Activated naive CD4-positive, alpha-beta T cell treated with anti-CD3 and anti-CD28 coated beads for 36 hours (primary cell): ENCODE measurements around the gene GLIS1. TPM values are rescaled to one million over a fixed set of nuclear protein-coding genes. Genes with fewer than 3 reads are reported as not detected.

Experiments used
- CTCF ChIA-PET: fragments of 350-600 bp; sonication (Branson Sonifier 250); formaldehyde crosslinking; loops from one replicate; lab custom pipeline; 2021; ENCODE audit warnings: antibody characterized with exemption; lab: Charles Lee
- DNase-seq: peaks from one replicate; pipeline ENCODE4 v3.0.0-alpha.2; 2020
- H3K27ac Mint-ChIP-seq: one replicate; pipeline ENCODE4 v1.8.0; 2021; ENCODE audit warnings: mild to moderate bottlenecking, mixed read lengths
- H3K27me3 Mint-ChIP-seq: one replicate; pipeline ENCODE4 v1.8.0; 2021; ENCODE audit warnings: low read depth, mixed read lengths
- H3K36me3 Mint-ChIP-seq: one replicate; pipeline ENCODE4 v1.8.0; 2021; ENCODE audit warnings: low read depth, mixed read lengths
- H3K4me1 Mint-ChIP-seq: one replicate; pipeline ENCODE4 v1.8.0; 2021; ENCODE audit warnings: low read depth, mixed read lengths
- H3K4me3 Mint-ChIP-seq: one replicate; pipeline ENCODE4 v1.8.0; 2021; ENCODE audit warnings: mild to moderate bottlenecking, moderate library complexity, mixed read lengths
- H3K9me3 Mint-ChIP-seq: one replicate; pipeline ENCODE4 v1.8.0; 2021; ENCODE audit warnings: mixed read lengths
- intact Hi-C: fragments of 100-400 bp; cut with micrococcal nuclease; formaldehyde crosslinking; loops from one replicate; pipeline ENCODE4 v1.15.1; 2023
- total RNA-seq, 2 experiments: library from RNA; stranded (reverse); gene quantifications; one replicate each; pipeline ENCODE4 v1.2.3, GENCODE V29; 2021

Gene GLIS1
- total RNA-seq, 2 experiments from 2014 or later: not detected

DNA sequence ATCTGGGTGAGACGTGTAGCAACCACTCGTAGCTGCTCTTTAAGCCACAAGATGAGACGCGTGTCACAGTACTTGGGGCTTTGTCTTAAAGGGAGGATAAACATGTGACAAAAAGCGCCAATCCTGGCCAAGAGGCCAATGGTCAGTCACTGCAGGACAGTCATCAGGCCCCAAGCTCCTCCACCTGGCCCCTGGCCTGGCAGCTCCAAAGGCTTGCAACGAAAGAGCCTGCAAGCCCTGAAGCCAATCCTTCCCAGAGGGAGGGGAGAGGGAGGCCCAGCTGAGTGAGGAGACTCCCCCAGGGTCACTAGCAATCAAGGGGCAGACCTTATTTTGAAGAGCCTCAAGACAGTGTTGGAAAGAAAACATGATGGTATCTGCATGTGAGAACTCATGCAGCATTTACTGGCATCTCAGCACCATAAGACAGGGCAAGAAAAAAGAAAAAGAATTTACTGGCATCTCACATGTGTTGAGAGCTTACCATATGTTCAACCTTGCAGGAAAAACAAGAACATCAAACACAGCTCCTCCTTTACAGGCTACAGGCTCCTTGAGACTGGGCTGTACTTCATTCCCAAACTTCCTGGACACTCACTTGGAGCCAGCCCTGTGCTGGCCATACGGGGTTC lies 11.4 kb downstream of the GLIS1 start:
- Mint-ChIP-seq H3K27me3 (no peaks in the 10 kb centered on the region), H3K9me3 (no peaks in the 10 kb centered on the region)

DNA sequence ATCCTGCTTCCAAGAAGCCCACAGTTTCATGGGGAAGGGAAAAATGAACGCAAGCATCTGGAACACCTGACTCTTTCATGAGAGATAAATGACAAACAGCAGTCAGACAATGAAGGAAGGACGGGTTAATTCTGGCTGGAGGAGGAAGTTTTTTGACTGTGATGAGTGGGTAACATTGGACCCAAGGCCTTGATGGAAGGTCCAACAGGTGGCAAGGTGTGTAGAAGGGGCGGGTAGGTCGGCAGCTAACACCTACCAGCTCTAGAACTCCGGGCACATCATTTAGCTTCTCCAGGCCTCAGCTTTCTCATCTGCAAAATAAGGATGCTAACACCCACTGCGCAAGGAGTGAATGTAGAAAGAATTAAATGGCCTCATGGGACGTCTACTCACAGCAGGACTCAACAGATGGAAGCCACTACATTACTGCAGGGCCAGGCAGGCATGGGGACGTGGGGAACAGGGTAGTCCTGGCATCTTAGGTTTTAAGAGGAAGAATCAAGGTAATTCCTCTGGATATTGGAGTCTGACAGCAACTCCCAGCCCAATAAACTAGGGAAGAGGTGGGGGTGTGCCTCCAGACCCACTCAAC lies 12.9 kb downstream of the GLIS1 start:
- Mint-ChIP-seq H3K36me3 (no peaks in the 10 kb centered on the region), H3K4me3 (no peak overlapping the region)
- CTCF ChIA-PET: interaction anchor here (1.8 kb wide), 1 partner anchor 240 kb away, joined by 5 read pairs; no protein-coding TSS in a partner anchor

More for the DNA sequence above, 11.4 kb downstream of the GLIS1 start:
- CTCF ChIA-PET: no interaction called here
- H3K4me3 Mint-ChIP-seq: no peak overlapping the region
- no peaks in the 10 kb centered on the region for H3K36me3 Mint-ChIP-seq
- no peak overlapping the region for H3K27ac Mint-ChIP-seq
- DNase-seq: no peak
- intact Hi-C loops: no loop called here
- no peaks in the 10 kb centered on the region for H3K4me1 Mint-ChIP-seq

DNA sequence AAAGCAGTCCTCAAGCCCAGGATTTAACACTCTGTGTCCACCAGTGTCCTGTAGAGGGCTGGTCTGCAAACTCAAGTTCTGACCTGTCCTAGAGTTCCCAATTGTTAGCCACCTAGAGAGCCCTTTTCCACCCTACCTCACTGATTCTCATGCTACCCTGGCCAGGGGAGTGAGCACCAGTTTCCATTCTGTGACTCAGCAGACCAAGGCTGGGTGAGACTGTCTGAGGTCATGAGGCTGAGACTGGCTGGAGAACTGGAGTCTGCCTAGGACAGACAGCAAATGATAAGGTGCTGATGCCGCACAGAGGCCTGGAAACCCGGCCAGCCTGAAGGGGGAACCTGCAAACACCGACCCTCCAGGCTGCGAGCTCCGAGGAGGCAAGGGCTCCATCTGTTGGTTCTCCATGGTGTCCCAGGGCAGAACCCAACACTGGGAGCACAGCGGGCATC lies 13.7 kb downstream of the GLIS1 start:
- Mint-ChIP-seq H3K36me3 (no peaks in the 10 kb centered on the region), H3K4me1 (no peaks in the 10 kb centered on the region), H3K4me3 (no peak overlapping the region), H3K27me3 (peaks cover 2% of the 10 kb centered on the region), H3K9me3 (no peaks in the 10 kb centered on the region), H3K27ac (no peak overlapping the region)
- CTCF ChIA-PET: interaction anchor here (1.1 to 1.8 kb wide), 2 partner anchors 29 to 239 kb away, joined by 4 to 5 read pairs; no protein-coding TSS in a partner anchor
- DNase-seq: no peak
- intact Hi-C loops: no loop called here

More for the DNA sequence above, 12.9 kb downstream of the GLIS1 start:
- Mint-ChIP-seq H3K4me1 (no peaks in the 10 kb centered on the region), H3K27ac (no peak overlapping the region), H3K27me3 (no peaks in the 10 kb centered on the region), H3K9me3 (no peaks in the 10 kb centered on the region)
- intact Hi-C loops: no loop called here
- DNase-seq: no peak

DNA sequence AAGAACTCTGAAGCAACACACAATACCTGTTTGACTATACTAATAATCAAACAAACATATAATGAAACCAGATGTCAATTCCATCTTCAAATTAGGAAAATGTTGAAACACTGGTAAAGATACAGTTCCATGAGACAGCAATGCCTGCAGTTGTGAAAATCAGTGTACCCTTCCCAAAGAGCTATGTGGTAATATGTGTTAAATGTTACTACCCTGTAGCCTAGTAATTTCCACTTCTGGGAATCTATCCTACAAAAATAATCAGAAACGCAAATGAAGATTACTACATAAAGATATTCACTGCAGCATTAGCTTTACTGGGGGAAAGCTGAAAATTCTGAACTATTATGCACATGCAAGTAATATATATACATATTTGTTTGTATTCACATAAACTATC lies 16.9 kb downstream of the GLIS1 start:
- Mint-ChIP-seq H3K4me1 (no peaks in the 10 kb centered on the region), H3K36me3 (no peaks in the 10 kb centered on the region), H3K27ac (no peak overlapping the region), H3K27me3 (peaks cover 3% of the 10 kb centered on the region), H3K9me3 (no peaks in the 10 kb centered on the region), H3K4me3 (no peak overlapping the region)
- CTCF ChIA-PET: no interaction called here
- DNase-seq: no peak
- intact Hi-C loops: no loop called here

DNA sequence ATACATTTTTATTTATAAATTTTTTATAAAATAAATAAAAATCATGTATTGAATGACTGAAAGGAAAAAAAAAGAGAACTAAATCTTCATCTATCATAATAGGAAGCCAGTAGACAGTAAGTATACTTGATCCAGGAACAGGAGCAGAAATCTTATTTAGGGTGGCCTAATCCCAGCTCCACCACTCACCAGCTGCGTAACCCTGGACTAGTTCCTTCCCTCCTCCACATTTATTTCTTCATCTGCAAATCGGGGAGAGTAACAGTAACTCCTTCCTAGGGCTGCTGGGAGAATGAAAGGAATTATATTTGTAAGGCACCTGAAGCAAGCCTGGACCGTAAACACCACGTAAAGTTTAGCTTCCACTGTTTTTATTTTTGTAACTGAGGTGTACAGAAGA lies 17.9 kb downstream of the GLIS1 start:
- intact Hi-C loops: no loop called here
- Mint-ChIP-seq H3K4me3 (no peak overlapping the region), H3K9me3 (no peaks in the 10 kb centered on the region), H3K4me1 (no peaks in the 10 kb centered on the region), H3K27me3 (peaks cover 3% of the 10 kb centered on the region), H3K27ac (no peak overlapping the region), H3K36me3 (no peaks in the 10 kb centered on the region)
- CTCF ChIA-PET: no interaction called here
- no peak for DNase-seq

DNA sequence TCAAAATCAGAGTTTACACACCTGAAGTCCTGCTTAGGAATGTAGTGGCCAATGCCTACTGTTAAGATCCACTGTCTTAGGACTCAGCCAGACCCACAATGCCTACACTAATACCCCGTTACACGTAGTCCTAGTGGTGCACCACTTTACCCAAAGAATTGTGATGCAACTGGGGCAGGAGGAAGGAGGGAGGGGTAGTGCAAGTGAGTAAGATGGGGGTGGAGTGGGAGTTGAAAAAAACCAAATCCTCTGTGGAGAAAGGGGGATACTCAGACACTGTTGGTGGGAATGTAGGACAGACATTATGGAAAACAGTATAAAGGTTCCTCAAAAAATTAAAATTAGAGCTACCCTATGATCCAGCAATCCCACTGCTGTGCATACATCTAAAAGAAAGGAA lies 19.5 kb downstream of the GLIS1 start:
- Mint-ChIP-seq H3K36me3 (no peaks in the 10 kb centered on the region), H3K4me3 (no peak overlapping the region), H3K9me3 (no peaks in the 10 kb centered on the region), H3K27me3 (peaks cover 3% of the 10 kb centered on the region), H3K4me1 (no peaks in the 10 kb centered on the region), H3K27ac (no peak overlapping the region)
- intact Hi-C loops: no loop called here
- DNase-seq: no peak
- CTCF ChIA-PET: no interaction called here

DNA sequence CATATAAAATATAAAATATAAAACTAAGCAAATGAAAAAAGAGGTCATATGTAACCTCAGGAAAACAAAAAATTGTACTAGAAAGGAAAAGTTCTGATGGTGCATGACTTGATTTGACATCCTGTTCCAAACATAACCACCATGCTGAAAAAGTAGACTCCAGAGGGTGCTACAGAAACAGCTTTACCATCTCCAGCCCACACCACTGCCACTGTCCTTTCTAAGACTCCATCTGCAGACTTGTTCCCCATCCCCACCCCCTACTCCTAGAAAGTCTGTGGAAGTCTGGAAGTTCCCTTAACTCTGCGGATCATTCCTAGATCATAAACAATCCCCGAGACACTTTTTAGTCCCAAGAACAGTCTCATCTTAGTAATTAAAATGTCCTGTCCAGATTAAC lies 20.5 kb downstream of the GLIS1 start:
- intact Hi-C loops: no loop called here
- H3K36me3 Mint-ChIP-seq: no peaks in the 10 kb centered on the region
- no peaks in the 10 kb centered on the region for H3K9me3 Mint-ChIP-seq
- H3K4me1 Mint-ChIP-seq: no peaks in the 10 kb centered on the region
- H3K27ac Mint-ChIP-seq: no peak overlapping the region
- CTCF ChIA-PET: no interaction called here
- peaks cover 3% of the 10 kb centered on the region for H3K27me3 Mint-ChIP-seq
- H3K4me3 Mint-ChIP-seq: no peak overlapping the region
- DNase-seq: no peak

DNA sequence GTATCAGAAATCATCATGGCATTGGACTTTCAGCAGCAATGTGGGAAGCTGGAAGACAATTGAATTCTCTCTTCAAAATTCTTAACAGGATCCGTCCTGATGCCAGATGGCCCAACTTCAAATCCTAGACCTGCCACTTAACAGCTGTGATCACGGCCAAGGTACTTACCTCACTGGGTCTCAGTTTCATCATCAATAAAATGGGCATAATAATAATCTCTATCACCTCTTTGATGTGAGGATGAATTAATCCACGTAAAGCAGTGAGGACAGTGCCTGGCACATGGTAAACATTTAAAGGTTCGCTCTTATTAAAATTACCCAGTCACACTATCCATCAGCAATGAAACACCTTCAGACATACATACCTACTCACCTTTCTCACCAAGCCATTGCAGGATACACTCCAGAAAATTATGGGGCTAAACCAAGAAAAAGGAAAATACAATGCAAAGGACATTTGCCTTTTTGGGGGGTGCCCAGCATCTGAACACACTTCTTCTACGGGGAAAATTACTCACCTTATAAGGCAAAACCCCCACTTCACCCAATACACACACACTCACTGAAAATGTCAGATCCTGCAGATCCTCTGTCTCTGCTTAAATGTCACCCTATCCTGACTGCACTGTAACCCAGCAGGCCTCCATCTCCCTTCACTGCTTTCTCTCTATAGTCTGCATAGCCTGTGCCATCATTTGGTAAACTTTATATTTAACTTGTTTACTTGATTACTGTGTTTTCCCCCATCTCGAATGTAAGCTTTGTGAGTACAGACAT lies 21.7 kb downstream of the GLIS1 start:
- Mint-ChIP-seq H3K27me3 (peaks cover 3% of the 10 kb centered on the region), H3K4me3 (no peak overlapping the region), H3K36me3 (no peaks in the 10 kb centered on the region), H3K27ac (no peak overlapping the region), H3K4me1 (no peaks in the 10 kb centered on the region), H3K9me3 (no peaks in the 10 kb centered on the region)
- CTCF ChIA-PET: interaction anchor here (0.5 to 1.7 kb wide), 2 partner anchors 37 to 876 kb away, joined by 3 to 4 read pairs; no protein-coding TSS in a partner anchor
- intact Hi-C loops: no loop called here
- DNase-seq: no peak

DNA sequence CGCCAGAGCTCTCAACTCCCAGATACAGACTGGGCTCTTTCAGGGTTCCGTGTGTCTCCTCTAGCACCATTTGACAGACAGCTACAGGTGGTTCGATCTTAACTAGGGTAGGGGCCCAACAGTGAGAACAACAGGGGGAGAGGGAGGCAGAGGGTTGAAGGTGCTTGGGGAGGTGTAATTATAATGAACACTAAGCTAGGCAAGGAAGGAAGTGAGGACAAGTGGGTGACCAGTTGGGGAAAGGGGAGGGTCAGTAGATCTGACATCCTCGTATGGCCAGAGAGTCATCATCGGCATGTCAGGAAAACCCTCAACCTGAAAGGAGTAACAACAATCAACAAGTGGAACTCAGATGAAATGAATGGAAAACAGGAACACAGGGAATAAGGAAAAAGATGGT lies 22.8 kb downstream of the GLIS1 start:
- H3K4me1 Mint-ChIP-seq: no peaks in the 10 kb centered on the region
- no peak for DNase-seq
- H3K27me3 Mint-ChIP-seq: peaks cover 3% of the 10 kb centered on the region
- no peaks in the 10 kb centered on the region for H3K36me3 Mint-ChIP-seq
- no peak overlapping the region for H3K27ac Mint-ChIP-seq
- CTCF ChIA-PET: interaction anchor here (1.7 kb wide), 1 partner anchor 38 kb away, joined by 4 read pairs; no protein-coding TSS in a partner anchor
- intact Hi-C loops: no loop called here
- H3K9me3 Mint-ChIP-seq: no peaks in the 10 kb centered on the region
- H3K4me3 Mint-ChIP-seq: no peak overlapping the region

DNA sequence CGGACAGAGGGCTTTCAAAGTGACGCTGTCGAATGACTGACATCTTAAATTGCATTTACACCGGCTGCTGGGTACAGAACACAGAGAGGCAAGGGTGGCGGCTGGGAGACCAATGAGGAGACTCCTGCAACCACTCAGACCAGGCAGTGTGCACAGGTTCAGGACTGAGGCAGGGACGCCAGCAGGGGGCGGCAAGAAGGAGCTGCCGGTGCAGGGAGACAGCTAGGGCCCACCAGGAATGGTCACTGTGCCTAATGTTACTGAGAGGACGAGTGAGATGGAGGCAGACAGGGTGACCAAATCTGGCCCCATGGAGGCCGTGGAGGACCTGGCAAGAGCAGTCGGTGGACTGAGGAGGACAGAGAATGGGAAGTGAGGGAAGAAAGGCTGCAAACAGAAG lies 23.5 kb downstream of the GLIS1 start:
- peaks cover 3% of the 10 kb centered on the region for H3K27me3 Mint-ChIP-seq
- H3K27ac Mint-ChIP-seq: no peak overlapping the region
- H3K4me1 Mint-ChIP-seq: no peaks in the 10 kb centered on the region
- CTCF ChIA-PET: interaction anchor here (1.7 kb wide), 1 partner anchor 38 kb away, joined by 4 read pairs; no protein-coding TSS in a partner anchor
- no peak overlapping the region for H3K4me3 Mint-ChIP-seq
- H3K9me3 Mint-ChIP-seq: no peaks in the 10 kb centered on the region
- intact Hi-C loops: no loop called here
- H3K36me3 Mint-ChIP-seq: no peaks in the 10 kb centered on the region
- DNase-seq: peak; percentile 22

DNA sequence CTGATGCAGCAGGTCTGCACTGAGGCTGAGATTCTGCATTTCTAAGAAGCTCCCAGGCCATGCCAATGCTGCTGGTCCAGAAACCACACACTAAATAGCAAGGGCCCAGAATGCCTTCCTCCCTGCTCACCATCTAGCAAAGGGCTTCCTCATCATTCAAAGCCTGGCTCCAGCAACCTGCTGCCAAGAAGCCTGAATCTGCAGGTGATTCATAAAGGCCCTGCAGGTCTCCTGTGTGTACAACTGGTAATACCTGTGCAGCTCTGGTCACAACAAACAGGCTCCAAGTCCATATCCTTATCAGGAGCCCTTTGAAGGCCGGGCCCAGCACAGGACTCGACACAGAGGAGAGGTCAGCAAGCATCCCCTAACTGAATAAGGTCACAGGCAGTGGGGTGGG lies 26.7 kb downstream of the GLIS1 start:
- no peak overlapping the region for H3K27ac Mint-ChIP-seq
- no peaks in the 10 kb centered on the region for H3K9me3 Mint-ChIP-seq
- CTCF ChIA-PET: no interaction called here
- no peaks in the 10 kb centered on the region for H3K4me1 Mint-ChIP-seq
- no peaks in the 10 kb centered on the region for H3K36me3 Mint-ChIP-seq
- no peaks in the 10 kb centered on the region for H3K27me3 Mint-ChIP-seq
- DNase-seq: no peak
- intact Hi-C loops: no loop called here
- no peak overlapping the region for H3K4me3 Mint-ChIP-seq

DNA sequence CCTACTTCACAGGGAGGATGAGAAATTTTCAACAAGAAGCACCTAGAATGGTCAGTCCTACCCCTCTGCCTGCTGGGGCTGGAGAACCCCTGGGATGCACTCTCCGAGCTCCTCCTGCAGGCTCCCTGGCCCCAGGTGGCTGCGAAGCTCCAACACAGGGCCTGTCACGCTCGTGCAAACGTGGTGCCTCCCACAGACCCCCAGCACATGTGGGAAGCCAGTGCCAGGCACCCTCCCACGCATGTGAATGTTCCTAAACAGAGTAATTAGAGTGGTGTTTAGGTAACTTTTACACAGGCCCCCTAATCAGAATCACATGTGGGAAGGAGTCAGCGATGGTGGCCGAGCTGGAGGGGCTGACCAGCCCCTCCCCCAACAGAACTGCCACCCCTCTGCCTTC lies 28.4 kb downstream of the GLIS1 start:
- no peaks in the 10 kb centered on the region for H3K27me3 Mint-ChIP-seq
- no peak for DNase-seq
- H3K9me3 Mint-ChIP-seq: no peaks in the 10 kb centered on the region
- H3K4me1 Mint-ChIP-seq: no peaks in the 10 kb centered on the region
- CTCF ChIA-PET: interaction anchor here (0.6 kb wide), 1 partner anchor 12 kb away, joined by 4 read pairs; no protein-coding TSS in a partner anchor
- no peak overlapping the region for H3K4me3 Mint-ChIP-seq
- H3K27ac Mint-ChIP-seq: no peak overlapping the region
- intact Hi-C loops: no loop called here
- H3K36me3 Mint-ChIP-seq: no peaks in the 10 kb centered on the region
